Measurements from ENCODE around the gene MRPL2.

DNA sequence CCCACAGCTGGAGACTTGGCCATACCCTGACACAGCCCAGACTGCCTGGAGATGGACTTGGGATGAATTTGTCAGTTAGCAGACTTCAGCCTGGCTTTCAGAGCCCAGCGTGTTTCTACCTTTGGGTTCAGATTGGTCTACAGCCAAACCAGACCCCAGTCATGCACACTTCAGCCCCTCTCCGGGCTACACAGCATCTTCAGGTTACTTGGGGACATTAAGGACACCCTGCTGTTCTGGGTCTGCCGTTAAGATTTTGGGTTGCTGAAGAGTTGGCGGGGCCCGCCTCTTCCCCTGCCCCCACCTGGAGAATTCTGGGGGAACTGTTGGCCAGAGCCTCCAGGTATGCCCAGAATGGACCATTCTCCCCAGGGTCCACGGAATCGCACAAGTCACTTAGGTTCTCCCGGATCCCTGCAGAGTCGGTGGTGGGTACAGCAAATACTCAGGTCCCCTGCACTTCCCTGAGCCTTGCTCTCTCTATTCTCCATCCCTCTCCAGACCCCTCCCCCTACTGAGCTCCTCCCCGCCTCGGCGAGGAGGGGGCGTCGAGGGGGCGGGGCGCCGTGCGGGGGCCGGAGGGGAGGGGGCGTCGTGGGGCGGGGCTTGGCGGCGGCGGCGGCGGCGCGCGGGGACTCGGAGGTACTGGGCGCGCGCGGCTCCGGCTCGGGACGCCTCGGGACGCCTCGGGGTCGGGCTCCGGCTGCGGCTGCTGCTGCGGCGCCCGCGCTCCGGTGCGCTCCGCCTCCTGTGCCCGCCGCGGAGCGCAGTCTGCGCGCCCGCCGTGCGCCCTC is 16.6 kb upstream of the MRPL2 start, which contains the start of gene PTK7:
- TF ChIP-seq POLR2A (IDR thresholded peaks at IDR 0.05): no peak
- TF ChIP-seq, protein P1, sequence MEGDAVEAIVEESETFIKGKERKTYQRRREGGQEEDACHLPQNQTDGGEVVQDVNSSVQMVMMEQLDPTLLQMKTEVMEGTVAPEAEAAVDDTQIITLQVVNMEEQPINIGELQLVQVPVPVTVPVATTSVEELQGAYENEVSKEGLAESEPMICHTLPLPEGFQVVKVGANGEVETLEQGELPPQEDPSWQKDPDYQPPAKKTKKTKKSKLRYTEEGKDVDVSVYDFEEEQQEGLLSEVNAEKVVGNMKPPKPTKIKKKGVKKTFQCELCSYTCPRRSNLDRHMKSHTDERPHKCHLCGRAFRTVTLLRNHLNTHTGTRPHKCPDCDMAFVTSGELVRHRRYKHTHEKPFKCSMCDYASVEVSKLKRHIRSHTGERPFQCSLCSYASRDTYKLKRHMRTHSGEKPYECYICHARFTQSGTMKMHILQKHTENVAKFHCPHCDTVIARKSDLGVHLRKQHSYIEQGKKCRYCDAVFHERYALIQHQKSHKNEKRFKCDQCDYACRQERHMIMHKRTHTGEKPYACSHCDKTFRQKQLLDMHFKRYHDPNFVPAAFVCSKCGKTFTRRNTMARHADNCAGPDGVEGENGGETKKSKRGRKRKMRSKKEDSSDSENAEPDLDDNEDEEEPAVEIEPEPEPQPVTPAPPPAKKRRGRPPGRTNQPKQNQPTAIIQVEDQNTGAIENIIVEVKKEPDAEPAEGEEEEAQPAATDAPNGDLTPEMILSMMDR (IDR thresholded peaks at IDR 0.05): no peak

All from breast epithelium (tissue), 3 donors.